Neural cell (in vitro differentiated cells): Measurements from ENCODE around the gene FILIP1L. TPM values are rescaled to one million over a fixed set of nuclear protein-coding genes. Genes with fewer than 3 reads are reported as not detected.

Experiments used
- H2AFZ ChIP-seq: fragments of 200-600, 300-800 bp; sonication (generic), shearing (Covaris generic); 2 replicates; pipeline ENCODE4 v1.6.0; 2014; ENCODE audit warnings: low read depth, mild to moderate bottlenecking, antibody characterized with exemption, low read length, moderate library complexity
- H3F3A ChIP-seq: fragments of 200-600 bp; shearing (Covaris generic); 2 replicates; pipeline ENCODE4 v1.6.1; 2016; ENCODE audit warnings: mild to moderate bottlenecking, moderate library complexity, mixed read lengths, antibody characterized with exemption, low read length; ENCODE audit not compliant: insufficient read depth, poor library complexity, severe bottlenecking
- H3K27ac ChIP-seq: fragments of 200-600, 300-800 bp; sonication (generic), shearing (Covaris generic); 2 replicates; pipeline ENCODE4 v1.5.1; 2014; ENCODE audit warnings: mild to moderate bottlenecking, low read length, moderate library complexity
- H3K27me3 ChIP-seq: fragments of 300-800, 200-600 bp; sonication (generic), shearing (Covaris generic); 2 replicates; pipeline ENCODE4 v1.6.0; 2014; ENCODE audit warnings: mild to moderate bottlenecking, low read depth, low read length, moderate library complexity; ENCODE audit not compliant: insufficient read depth
- H3K36me3 ChIP-seq: fragments of 300-800, 200-600 bp; sonication (generic), shearing (Covaris generic); 2 replicates; pipeline ENCODE4 v1.5.1; 2014; ENCODE audit warnings: mild to moderate bottlenecking, antibody characterized with exemption, low read length, moderate library complexity; ENCODE audit not compliant: insufficient read depth
- H3K4me2 ChIP-seq: fragments of 300-800, 200-600 bp; sonication (generic), shearing (Covaris generic); 2 replicates; pipeline ENCODE4 v1.6.0; 2014; ENCODE audit warnings: mild to moderate bottlenecking, low read length
- H3K4me3 ChIP-seq: fragments of 300-800, 200-600 bp; sonication (generic), shearing (Covaris generic); 2 replicates; pipeline ENCODE4 v1.5.1; 2014; ENCODE audit warnings: mild to moderate bottlenecking, low read length, moderate library complexity
- H3K79me2 ChIP-seq: fragments of 200-600 bp; shearing (Covaris generic); replicated peaks from 2 replicates; pipeline ENCODE4 v1.6.0; 2014; ENCODE audit warnings: mild to moderate bottlenecking, low read length, moderate library complexity; ENCODE audit not compliant: insufficient read depth
- H3K9ac ChIP-seq: fragments of 300-800, 200-600 bp; sonication (generic), shearing (Covaris generic); 2 replicates; pipeline ENCODE4 v1.6.1; 2016; ENCODE audit warnings: mild to moderate bottlenecking, low read length, mixed read lengths
- H3K9me2 ChIP-seq: fragments of 200-600 bp; shearing (Covaris generic); 2 replicates; pipeline ENCODE4 v1.6.1; 2016; ENCODE audit warnings: mild to moderate bottlenecking, low read length, mixed read lengths; ENCODE audit not compliant: insufficient read depth
- H3K9me3 ChIP-seq: fragments of 200-600, 300-800 bp; sonication (generic), shearing (Covaris generic); 2 replicates; pipeline ENCODE4 v1.6.1; 2016; ENCODE audit warnings: mild to moderate bottlenecking, mixed run types, low read length, moderate library complexity, mixed read lengths
- H4K20me1 ChIP-seq: fragments of 200-600 bp; shearing (Covaris generic); 2 replicates; pipeline ENCODE4 v1.6.1; 2016; ENCODE audit warnings: mild to moderate bottlenecking, mixed run types; ENCODE audit not compliant: insufficient read depth
- CTCF ChIP-seq: fragments of 450-650 bp; IDR thresholded peaks from 2 replicates; pipeline ENCODE4 v1.5.1; 2014; ENCODE audit warnings: antibody characterized with exemption, mild to moderate bottlenecking, moderate library complexity; ENCODE audit not compliant: poor library complexity, severe bottlenecking
- EP300 ChIP-seq: fragments of 450-650 bp; conservative IDR thresholded peaks from 2 replicates; pipeline ENCODE4 v1.6.1; 2014; ENCODE audit warnings: antibody characterized with exemption, mild to moderate bottlenecking, moderate library complexity; ENCODE audit not compliant: poor library complexity, severe bottlenecking
- EZH2 ChIP-seq: fragments of 200-600, 300-800 bp; shearing (Covaris generic), sonication (generic); IDR thresholded peaks from 2 replicates; pipeline ENCODE4 v1.6.1; 2014; ENCODE audit warnings: antibody characterized with exemption, low read length, borderline replicate concordance, mild to moderate bottlenecking; ENCODE audit not compliant: insufficient read depth, poor library complexity, severe bottlenecking
- MXI1 ChIP-seq: fragments of 450-650 bp; conservative IDR thresholded peaks from 2 replicates; pipeline ENCODE4 v1.6.1; 2014; ENCODE audit warnings: antibody characterized with exemption, mild to moderate bottlenecking; ENCODE audit not compliant: poor library complexity, severe bottlenecking
- POLR2AphosphoS5 ChIP-seq: IDR thresholded peaks from 2 replicates; pipeline ENCODE4 v1.6.1; 2012
- RAD21 ChIP-seq: fragments of 450-650 bp; conservative IDR thresholded peaks from 2 replicates; pipeline ENCODE4 v1.6.1; 2014; ENCODE audit warnings: antibody characterized with exemption, mild to moderate bottlenecking, moderate library complexity
- REST ChIP-seq: IDR thresholded peaks from 2 replicates; pipeline ENCODE4 v1.6.1; 2012; ENCODE audit warnings: borderline replicate concordance
- SMC3 ChIP-seq: fragments of 450-650 bp; conservative IDR thresholded peaks from 2 replicates; pipeline ENCODE4 v1.6.1; 2014; ENCODE audit warnings: antibody characterized with exemption, mild to moderate bottlenecking, moderate library complexity; ENCODE audit not compliant: poor library complexity
- TAF1 ChIP-seq: IDR thresholded peaks from 2 replicates; pipeline ENCODE4 v1.6.1; 2012; ENCODE audit warnings: low read depth
- polyA plus RNA-seq: library from polyadenylated mRNA; depleted of rRNA; stranded (reverse); fragments of >200 nt; gene quantifications from 2 replicates; pipeline ENCODE4 v1.2.3, GENCODE V29; 2014

FILIP1L gene
- polyA plus RNA-seq, 1 donor from 2014 or later: 0.27 TPM

DNA sequence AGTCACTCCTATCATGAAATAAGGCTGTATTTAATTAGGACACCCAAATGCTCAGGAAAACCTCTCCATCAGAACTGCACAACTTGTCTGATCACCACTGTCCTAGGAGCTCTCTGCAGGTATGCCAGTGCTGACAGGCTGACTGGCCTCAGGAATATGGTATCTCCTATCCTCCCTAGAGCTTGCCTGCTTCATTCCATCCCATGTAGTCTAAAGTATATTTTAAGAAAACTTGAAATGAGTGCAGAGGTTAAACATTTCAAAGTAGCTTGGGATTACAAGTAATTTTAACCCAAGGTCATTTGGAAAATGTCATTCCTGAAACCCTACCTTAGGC lies 23.7 kb downstream of the FILIP1L start:
- no peak overlapping the region for H3K27ac ChIP-seq
- no peaks in the 10 kb centered on the region for H3K27me3 ChIP-seq
- no peak overlapping the region for H3K4me2 ChIP-seq
- H3F3A ChIP-seq: no peaks in the 10 kb centered on the region
- no peak overlapping the region for H3K4me3 ChIP-seq
- no peak for TF ChIP-seq REST
- no peak for TF ChIP-seq MXI1
- TF ChIP-seq EZH2: no peak
- TF ChIP-seq EP300: no peak
- no peak for TF ChIP-seq SMC3
- TF ChIP-seq CTCF: no peak
- no peak for TF ChIP-seq RAD21
- TF ChIP-seq TAF1: no peak
- TF ChIP-seq POLR2AphosphoS5: no peak
- no peak overlapping the region for H3K9ac ChIP-seq
- H3K79me2 ChIP-seq: no peaks in the 10 kb centered on the region
- no peaks in the 10 kb centered on the region for H4K20me1 ChIP-seq
- no peaks in the 10 kb centered on the region for H3K9me2 ChIP-seq
- H2AFZ ChIP-seq: no peak overlapping the region
- no peaks in the 10 kb centered on the region for H3K36me3 ChIP-seq
- H3K9me3 ChIP-seq: no peaks in the 10 kb centered on the region

DNA sequence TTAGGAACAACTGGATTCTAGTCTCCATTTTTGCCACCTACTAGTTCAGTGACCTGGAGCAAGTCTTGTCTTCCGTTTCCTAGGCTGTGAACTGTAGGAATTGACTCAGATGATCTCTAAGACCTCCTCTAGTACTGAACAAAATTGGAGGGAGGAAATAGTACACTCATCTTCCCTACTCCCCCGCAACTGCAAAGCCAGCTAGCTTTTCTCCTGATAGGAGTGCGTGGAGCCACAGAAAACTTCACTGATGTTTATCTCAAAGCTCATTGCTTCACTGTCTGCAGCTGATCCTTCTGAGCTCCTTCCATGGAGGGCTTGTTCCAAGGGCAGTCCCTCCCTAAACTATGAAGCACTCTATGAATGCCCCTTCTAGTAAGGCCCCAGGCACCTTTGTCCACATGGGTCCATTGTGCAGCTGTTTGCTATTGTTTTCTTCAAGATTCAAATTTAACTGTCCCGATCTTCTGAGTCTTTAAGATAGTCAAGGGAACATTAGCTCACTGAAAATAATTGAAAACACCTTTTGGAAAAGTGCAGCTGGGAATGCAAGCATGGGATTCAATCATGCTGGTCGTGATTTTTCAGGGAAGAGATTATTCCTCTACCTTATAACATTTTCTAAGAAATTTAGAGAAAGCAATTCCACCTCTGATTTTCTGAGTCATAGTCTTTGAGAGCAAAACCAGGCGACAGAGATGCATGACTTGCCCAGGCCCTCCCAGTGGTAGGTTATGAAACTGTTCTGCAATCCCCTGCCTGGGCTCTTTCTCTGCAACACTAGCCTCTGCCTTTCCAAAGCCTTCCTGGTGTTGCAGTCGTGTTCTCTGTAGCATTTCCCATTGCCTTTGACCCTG lies 24.3 kb downstream of the FILIP1L start:
- no peak overlapping the region for H3K4me3 ChIP-seq
- H3K27ac ChIP-seq: no peak overlapping the region
- no peaks in the 10 kb centered on the region for H3F3A ChIP-seq
- H4K20me1 ChIP-seq: no peaks in the 10 kb centered on the region
- no peak overlapping the region for H3K4me2 ChIP-seq
- H3K9me2 ChIP-seq: no peaks in the 10 kb centered on the region
- H3K9me3 ChIP-seq: no peaks in the 10 kb centered on the region
- no peak overlapping the region for H3K9ac ChIP-seq
- H3K36me3 ChIP-seq: no peaks in the 10 kb centered on the region
- no peak overlapping the region for H2AFZ ChIP-seq
- H3K27me3 ChIP-seq: no peaks in the 10 kb centered on the region
- H3K79me2 ChIP-seq: no peaks in the 10 kb centered on the region
- TF ChIP-seq REST: no peak
